Occipital lobe (tissue), 2 donors: ENCODE measurements around the gene SULT1A1. TPM values are rescaled to one million over a fixed set of nuclear protein-coding genes. Genes with fewer than 3 reads are reported as not detected.
"Not testable (repeated sequence)": the region's sequence is repeated elsewhere in the genome, so short reads cannot be mapped to it uniquely, and the experiment has no call there.

ENCODE experiments used
- DNase-seq: peaks from one replicate; lab custom pipeline; 2025; lab: John Stamatoyannopoulos, UW
- total RNA-seq: library from RNA; depleted of rRNA; stranded (reverse); fragments of >200 nt; gene quantifications from one replicate; pipeline ENCODE4 v1.2.3, GENCODE V29; 2014

SULT1A1 gene
- total RNA-seq, 1 donor from 2014 or later: 7.3 TPM

DNA sequence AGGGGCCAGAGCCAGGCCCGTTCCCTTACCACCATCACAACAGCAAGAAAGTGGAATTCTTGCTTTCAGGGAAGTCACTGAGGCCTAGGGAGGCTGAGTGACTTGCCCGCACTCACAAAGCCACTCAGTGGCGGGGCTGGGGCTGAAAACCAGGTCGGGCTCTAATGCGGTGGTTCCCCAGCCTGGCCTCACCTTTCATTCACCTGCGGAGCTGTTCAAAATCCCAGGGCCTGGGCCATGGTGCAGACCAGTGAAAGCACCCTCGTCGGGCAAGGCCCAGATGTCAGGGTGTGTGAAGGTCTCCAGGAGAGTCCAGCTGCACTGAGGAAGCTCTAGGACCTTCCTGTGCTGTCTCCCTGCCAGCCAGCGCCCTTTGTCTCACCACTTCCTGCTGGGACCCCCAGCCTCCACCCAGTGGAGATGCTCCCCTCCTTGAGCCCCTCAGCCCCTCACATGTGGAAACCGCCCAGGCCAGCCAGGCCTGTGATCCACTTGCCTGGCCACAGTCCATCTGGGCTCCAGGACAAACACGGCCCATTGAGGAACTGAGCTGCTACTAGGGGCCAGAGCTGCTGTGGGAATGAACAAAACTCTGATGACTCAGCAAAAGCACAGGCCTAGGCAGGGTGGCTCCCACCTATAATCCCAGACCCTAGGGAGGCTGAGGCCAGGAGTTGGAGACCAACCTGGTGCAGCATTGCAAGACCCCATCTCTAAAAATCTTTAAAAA is 812 bp downstream of the SULT1A1 start:
- DNase-seq: not testable (repeated sequence)

DNA sequence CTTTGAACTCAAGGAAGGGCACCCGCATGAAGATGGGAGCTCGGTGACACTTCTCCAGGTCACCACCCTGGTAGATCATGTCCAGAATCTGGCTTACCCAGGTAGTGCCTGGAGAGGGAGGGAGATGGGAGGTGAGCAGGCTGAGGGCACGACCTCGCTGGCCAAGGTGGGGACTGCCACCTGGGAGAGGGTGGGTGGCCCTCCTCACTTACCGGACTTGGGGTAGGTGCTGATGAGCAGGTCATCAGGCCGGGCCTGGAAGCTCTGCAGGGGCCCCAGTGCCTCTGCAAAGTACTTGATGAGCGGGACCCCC is 1.4 kb downstream of the SULT1A1 start:
- DNase-seq: not testable (repeated sequence)

DNA sequence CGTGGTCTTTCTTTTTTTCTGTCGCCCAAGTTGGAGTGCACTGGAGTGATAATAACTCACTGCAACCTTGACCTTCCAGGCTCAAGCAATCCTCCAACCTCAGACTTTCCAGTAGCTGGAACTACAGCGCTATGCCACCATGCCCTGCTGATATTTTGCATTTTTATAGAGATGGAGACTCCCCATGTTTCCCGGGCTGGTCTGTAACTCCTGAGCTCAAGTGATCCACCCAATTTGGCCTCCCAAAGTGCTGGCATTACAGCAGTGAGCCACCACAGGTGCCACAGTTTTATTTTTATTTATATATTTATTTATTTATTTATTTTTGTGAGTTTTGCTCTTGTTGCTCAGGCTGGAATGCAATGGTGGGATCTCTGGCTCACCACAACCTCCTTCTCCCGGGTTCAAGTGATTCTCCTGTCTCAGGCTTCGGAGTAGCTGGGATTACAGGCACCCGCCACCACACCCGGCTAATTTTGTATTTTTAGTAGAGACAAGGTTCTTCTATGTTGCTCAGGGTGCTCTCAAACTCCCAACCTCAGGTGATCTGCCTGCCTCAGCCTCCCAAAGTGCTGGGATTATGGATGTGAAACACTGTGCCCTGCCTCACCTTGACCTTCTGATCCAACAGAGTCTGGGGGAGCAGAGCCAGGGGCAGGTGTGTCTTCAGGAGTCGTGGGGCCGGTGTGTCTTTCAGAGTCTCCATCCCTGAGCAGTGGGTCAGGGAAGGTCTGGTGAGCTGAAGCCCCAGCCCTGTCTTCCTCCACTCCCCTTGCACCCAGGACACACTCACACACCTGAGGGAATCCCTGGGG is 2.0 kb downstream of the SULT1A1 start:
- DNase-seq: not testable (repeated sequence)

DNA sequence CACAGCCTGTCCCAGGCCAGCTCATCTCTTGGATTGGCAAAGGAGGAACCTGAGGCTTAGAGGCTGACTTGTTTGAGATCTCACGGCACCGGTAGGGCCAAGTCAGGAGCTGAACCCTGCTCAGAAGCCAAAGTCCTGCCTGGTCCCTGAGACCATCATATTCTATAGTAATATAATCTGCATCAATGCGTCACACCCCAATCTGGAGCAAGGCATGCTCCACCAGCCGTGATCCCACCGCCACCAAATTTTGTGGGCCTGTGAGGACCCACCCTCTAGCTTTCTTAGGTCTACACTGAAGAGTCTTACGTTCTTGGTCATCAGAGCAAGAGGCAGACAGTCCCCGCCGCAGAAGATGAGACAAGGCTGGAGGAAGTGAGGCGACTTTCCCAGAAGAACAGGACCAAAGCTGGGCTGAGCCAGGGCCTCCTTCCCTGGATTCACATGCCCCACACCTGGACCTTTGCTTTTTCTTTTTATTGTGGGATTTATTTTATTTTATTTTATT is 2.7 kb downstream of the SULT1A1 start:
- no peak for DNase-seq

DNA sequence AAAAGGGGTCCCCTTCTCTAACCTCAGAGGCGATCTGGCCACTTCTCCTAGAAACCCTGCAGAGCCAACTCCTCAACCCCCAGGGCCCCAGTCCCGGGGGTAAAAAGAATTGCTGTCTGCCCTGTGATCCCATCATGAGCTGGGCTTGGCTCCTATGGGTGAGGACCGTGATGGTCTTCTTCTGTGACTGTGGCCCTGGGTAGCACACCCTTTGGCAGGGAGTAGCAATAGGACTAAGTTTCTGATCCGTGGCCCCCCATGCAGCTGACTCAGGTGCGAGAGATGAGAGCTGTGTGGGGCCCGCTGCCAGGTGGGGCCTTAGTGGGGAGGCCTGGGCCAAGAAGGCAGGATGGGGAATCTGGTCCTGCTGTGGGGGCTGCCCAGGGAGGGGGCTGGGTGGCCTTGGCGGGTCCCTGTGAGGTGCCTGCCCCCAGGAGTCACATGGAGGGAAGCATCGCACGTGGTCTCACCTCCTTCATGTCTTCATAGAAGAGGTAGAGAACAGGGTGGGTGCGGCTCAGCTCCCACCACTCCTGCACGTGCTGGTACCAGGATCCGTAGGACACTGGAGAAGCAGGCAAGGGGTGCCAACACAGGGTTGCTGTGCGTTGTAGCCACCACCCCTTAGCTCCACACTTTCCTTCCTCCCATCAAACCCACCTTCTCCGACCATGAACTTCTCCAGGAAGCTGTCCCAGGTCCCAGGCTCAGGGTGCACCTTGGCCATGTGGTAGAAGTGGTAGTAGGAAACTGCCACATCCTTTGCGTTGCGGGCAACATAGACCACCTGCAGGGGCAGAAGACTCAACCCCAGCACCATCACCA is 3.3 kb downstream of the SULT1A1 start:
- no peak for DNase-seq

DNA sequence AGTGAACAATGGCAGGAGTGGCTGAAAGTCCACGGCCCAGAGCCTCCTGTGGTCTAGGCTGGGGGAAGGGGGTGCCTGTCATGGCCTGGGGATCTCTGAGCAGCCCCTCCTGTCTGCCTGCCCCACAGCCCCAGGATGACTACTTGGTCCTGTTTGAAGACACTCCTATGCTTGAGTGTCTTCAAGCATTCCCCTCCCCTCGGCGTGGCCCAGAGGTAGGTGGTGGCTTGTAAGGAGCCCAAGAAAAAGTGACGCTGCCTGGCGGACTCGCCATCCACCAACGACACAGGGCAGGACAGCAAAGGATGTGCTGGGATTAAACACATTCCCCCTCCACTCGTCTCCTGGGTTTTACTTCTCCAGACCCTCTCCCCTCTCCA is 5.7 kb downstream of the SULT1A1 start:
- DNase-seq: no peak

DNA sequence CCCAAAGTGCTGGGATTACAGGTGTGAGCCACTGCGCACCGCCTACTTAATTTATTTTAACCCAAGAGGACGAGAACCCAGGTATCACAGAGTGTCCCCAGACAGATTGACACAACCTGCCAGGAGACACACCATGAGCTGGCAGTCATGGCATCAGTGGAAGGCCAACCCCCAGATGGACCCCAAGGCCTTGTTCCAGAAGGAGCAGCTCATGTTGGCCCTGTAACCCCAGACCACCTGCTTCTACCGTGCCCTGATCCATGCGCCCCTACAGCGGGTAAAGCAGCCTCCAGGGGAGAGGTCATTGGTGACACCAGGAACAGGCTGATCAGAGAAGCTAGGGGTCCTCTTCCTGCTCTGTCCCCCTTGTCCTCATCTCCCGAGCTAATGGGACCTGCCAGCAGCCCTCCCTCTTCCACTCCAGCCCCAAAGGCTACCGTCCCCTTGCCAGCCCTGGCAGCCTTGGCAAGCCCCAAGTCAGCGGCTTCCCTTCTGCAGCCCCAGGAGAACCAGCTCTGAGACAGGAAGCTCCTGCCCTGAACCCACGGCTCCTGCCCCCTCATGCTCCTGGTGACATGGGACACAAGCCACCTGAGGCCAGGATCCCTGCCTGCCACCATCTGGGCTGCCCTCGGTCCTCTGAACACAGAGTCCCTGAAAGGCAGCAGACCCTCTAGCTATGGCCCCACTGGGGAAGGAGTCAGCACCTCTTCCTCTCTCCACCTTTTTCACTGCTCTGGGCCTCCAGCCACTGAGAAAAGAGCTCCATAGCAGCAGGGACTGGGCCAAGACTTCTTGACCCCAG is 6.3 kb downstream of the SULT1A1 start:
- no peak for DNase-seq

DNA sequence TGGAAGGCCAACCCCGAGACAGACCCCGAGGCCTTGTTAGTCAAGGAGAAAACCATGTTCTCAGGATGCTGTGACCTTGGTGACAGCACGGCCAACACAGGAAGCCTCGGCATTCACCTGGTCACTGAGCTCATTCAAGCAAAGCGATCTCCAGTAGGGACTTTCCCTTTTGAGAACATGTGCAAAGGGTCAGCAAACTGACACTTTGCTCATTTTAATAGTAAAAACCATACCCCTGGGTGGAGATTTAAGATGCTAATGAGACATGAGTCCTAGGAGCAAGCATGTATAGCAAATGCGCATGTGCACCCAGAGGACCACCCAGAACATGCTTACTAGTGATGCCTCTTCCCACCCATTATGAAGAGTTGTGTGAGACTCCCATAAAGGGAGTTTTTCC is 7.3 kb downstream of the SULT1A1 start:
- DNase-seq: no peak

DNA sequence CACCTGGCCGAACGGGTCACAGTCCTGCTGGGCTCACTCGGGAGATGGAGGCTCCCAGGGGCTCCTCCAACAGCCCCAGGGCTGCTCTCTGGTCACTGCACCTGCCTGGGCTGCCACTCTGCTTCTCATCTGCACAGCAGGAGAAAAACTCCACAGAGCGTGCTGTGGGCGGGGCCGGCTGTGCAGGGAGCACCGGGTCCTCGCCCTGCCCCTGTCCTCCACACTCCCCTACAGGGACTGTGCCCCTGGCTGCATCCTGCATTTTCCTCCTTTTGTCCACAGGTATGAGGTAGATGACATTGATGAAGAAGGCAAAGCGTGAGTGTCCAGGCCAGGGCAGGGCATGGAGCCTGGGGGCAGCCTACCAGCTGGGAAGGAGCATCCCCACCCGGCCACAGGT is 7.8 kb downstream of the SULT1A1 start:
- DNase-seq: not testable (repeated sequence)

DNA sequence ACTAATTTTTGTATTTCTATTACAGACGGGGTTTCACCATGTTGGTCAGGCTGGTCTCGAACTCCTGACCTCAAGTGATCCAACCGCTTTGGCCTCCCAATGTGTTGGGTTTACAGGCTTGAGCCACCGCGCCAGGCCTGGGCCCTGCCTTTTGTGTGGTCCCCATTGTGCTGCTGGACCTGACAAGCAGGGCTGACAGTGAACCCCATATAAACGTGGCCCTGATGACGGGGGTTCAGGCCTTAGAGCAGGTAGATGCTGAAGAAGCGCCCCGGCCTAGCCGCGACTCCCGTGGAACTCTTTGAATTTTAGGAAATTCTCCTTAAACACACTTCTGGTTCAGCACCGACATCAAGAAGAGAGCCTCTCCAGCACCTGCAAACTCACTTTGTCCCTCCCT is 8.3 kb downstream of the SULT1A1 start:
- DNase-seq: not testable (repeated sequence)

DNA sequence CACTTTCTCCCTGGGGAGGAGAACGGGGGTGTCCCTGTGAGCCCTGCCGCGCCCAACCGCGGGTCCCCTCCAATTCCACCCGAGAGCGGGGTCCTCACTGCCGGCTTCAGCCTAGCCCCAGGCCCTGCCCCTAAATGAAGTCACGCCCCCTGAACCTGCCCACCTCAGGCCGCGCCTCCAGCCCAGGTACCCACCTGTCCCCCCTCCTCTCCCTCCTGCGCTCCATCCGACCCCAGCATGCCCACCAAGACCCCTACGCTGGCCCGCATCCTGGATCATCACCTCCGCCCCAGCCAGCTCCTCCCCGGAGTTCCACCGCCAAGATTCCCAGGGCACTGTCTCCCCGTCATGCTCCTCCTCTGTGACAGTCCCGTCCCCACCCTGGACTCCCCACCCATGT is 8.9 kb downstream of the SULT1A1 start:
- DNase-seq: not testable (repeated sequence)

DNA sequence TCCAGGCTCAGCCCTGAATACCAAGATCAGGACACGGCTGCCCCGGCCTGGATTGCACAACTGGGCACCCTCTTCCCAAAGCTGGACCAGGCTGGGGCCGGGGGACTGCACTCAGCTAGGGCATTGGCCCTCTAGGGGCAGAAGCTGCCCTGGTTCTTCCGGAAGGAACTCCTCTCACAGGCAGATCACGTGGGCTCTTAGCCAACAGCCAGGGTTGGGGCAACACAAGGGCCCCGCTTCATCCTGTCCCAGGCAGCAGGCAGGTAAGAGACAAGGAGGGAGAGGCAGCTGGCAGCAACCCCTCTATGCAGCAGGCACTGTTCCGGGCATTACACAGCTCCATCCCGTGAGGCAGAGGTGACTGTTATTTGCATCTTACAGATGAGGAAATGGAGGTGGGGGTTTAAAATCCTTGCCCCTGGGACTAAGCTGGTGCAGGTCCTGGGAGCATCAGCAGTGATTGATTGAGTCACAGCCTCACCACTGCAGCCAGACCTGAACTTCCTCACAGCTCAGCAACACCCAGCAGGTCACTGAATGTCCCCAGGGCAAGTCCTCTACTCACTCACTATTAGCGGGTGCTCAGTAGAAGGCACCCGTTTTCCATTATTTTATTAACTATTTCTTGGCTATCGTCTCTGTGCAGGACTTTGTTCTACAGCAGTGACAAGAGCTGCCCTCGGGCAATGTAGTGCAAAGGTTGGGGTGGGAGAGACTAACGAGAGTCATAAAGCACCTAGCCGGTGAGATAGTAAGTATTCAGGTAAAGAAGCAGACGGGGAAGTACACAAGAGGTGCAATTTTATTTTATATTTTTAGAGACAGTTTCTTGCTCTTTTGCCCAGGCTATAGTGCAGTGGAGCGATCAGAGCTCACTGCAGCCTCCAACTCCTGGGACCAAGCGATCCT is 10.2 kb downstream of the SULT1A1 start:
- not testable (repeated sequence) for DNase-seq

DNA sequence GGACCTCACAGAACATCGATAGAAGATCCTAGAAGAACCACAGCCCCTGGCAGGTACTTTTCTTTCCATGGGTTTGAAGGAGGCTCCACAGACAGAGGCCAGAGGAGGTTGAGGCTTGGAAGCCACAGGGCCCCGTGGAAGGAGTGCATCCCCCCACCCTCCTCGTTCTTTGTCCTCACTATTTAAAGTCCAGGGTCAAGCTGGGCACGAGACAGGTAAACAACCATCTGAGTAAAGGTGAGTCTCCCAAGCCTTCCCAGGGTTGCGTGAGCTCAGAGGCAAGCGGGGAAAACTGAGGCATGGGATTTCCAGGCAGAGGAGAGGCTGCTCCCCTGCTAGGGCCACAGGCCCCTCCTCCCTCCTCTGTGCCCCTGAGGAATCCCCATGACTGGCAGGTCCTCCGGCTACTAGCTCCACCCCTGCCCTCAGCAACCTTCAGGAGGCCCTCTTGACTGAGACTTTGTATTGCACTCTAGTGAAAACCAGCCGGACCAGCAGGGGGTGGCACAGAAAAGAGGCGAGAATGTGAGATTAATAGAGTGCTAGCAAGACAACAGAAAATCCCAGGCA is 12.1 kb downstream of the SULT1A1 start:
- no peak for DNase-seq

DNA sequence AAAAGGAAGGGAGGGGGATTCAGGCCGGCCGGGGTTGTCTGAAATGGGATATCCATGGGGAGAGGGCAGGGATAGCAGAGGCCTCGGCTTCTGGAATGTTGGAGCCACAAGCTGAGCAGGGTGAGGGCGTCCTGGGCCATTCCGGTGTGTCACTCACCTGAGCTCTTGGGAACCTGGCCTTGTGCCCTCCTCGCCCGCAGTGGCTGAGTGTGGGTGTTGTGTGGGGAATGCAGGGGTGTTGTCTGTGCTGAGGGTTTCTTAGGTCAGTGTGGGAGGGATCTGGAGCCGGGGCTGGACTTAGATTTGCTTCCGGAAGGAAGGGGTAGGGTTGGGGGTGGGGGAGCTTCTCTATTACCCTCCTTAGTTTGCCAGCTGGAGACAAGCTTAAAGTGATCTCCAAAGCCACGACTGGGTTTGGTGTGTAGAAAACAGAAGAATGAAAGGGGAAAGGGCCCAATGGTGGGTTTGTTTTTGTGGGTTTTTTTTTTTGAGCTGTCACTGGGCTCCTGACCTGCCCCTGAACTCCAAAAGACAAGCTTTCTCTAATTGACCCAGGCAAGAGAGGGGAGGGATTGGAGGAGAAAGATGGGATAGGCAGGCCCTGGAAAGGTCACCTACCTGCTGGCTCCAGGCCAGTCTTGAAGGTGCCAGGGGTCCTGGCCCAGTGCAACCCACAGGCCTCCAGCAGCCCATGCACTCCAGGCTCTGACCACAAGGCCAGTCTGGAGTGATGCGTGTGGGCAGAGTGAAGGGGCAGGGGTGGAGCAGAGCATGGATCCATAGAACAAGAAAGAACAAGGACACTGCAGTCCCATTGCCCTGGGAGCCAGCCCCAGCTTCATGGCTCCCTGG is 12.8 kb downstream of the SULT1A1 start, which contains the start of gene SULT1A2:
Gene SULT1A2, minus strand, starts transcription at position 211 of the 852 bp plus-strand sequence. CDS start 1,120 bp downstream, outside the sequence.
- DNase-seq: no peak

DNA sequence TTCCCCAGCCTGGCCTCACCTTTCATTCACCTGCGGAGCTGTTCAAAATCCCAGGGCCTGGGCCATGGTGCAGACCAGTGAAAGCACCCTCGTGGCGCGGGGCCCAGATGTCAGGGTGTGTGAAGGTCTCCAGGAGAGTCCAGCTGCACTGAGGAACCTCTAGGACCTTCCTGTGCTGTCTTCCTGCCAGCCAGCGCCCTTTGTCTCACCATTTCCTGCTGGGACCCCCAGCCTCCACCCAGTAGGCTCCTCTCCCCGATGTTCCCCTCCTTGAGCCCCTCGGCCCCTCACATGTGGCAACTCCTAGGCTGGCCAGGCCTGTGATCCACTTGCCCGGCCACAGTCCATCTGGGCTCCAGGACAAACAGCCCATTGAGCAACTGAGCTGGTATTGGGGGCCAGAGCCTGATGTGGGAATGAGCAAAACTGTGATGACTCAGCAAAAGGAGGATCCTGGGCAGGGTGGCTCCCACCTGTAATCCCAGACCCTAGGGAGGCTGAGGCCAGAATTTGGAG is 13.7 kb downstream of the SULT1A1 start:
- DNase-seq: no peak

DNA sequence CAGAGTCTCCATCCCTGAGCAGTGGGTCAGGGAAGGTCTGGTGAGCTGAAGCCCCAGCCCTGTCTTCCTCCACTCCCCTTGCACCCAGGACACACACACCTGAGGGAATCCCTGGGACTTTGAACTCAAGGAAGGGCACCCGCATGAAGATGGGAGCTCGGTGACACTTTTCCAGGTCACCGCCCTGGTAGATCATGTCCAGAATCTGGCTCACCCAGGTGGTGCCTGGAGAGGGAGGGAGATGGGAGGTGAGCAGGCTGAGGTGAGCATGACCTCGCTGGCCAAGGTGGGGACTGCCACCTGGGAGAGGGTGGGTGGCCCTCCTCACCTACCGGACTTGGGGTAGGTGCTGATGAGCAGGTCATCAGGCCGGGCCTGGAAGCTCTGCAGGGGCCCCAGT is 14.4 kb downstream of the SULT1A1 start:
- not testable (repeated sequence) for DNase-seq

DNA sequence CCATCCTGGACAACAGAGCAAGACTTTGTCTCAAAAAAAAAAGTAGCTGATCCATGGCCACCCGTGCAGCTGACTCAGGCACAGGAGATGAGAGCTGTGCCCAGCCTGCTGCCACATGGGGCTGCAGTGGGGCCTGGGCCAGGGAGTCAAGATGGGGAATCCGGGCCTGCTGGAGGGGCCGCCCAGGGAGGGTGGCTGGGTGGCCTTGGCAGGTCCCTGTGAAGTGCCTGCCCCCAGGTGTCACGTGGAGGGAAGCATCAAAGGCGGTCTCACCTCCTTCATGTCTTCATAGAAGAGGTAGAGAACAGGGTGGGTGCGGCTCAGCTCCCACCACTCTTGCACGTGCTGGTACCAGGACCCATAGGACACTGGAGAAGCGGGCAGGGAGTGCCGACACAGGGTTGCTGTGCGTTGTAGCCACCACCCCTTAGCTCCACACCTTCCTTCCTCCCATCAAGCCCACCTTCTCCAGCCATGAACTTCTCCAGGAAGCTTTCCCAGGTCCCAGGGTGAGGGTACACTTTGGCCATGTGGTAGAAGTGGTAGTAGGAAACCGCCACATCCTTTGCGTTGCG is 16.8 kb downstream of the SULT1A1 start:
- DNase-seq: no peak

DNA sequence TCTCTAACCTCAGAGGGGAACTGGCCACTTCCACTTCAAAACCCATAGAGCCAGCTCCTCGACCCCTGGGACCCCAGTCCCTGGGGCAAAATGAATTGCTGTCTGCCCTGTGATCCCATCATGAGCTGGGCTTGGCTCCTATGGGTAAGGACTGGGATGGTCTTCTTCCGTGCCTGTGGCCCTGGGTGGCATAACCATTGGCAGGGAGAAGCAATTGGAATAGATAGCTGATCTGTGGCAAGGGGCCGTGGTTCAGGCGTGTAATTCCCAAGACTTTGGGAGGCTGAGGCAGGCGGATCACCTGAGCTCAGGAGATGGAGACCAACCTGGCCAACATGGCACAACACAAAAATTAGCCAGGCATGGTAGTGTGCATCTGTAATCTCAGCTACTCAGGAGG is 17.3 kb downstream of the SULT1A1 start:
- DNase-seq: no peak
